ENCODE measurements around the gene CCL3.

The CCL3 gene

DNA sequence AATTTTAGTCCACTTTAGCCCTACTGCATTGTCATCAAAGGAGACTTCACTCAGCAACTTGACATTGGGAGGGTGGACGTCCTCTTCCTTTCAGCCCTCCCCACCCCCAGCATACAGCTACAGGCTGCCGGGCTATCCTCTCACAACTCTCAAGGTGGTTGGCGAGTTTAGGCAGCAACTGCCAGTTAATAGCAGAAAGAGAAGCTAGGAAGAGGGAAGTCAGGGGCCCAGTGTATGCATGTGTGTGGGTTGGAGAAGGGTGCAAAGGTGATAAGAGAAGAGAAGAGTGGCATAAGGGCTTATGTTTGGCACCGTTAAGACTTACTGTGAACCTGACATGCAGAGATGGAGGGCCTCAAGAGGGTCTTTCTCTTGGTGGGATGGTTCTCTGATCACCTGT lies 45.5 kb upstream of the CCL3 start:
- H3K4me2 ChIP-seq (ENCODE audit: low read depth, low read length, poor library complexity, severe bottlenecking): no peak overlapping the region

DNA sequence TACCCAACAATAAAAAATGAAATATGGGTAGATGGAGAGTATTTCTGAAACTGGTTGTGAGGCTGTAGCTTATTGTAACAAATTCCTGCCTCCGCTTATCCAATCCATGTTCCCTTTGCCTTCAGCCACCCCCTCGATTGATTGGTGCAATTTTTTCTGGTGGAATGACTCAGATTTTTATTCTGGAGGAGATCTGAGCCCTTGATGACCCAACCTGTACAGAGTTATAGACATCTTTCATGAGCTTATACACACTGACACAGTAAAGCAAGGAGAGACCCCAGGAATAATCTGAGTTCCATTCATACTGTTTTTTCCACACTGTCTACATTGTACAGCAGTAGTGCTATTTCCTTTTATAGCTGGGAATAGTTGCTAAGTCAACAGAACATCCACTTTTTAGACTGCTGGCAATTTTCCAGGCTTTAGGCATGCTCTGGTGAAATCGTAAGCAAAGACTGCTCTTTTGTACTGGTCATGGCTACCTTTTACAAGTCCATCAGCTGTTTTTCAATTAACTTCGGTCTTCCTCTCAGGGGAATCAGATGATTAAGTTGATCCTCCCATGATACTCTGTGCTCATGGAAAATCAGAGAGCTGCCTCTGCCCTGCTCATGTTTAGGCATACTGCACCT lies 43.8 kb upstream of the CCL3 start:
- Histone ChIP-seq H3K36me3 (ENCODE audit: low read length) (no peaks in the 10 kb centered on the region), H2AFZ (ENCODE audit: low read depth, low read length, severe bottlenecking) (no peak overlapping the region), H3K9me3 (ENCODE audit: insufficient read depth, low read length) (no peaks in the 10 kb centered on the region), H3K27ac (ENCODE audit: low read depth, low read length) (no peak overlapping the region), H3K9me2 (replicated peaks; ENCODE audit: insufficient read depth, low read length) (no peaks in the 10 kb centered on the region), H3K4me2 (ENCODE audit: low read depth, low read length, poor library complexity, severe bottlenecking) (no peak overlapping the region), H3K4me3 (ENCODE audit: insufficient read depth, low read length, poor library complexity, severe bottlenecking) (no peak overlapping the region), H3F3A (ENCODE audit: insufficient read depth) (no peaks in the 10 kb centered on the region), H4K20me1 (ENCODE audit: low read depth, low read length) (no peaks in the 10 kb centered on the region), H3K27me3 (ENCODE audit: low read length) (no peaks in the 10 kb centered on the region), H3K9ac (ENCODE audit: low read length) (no peak overlapping the region), H3K79me2 (ENCODE audit: insufficient read depth, low read length) (no peaks in the 10 kb centered on the region)
- TF ChIP-seq, protein P1, sequence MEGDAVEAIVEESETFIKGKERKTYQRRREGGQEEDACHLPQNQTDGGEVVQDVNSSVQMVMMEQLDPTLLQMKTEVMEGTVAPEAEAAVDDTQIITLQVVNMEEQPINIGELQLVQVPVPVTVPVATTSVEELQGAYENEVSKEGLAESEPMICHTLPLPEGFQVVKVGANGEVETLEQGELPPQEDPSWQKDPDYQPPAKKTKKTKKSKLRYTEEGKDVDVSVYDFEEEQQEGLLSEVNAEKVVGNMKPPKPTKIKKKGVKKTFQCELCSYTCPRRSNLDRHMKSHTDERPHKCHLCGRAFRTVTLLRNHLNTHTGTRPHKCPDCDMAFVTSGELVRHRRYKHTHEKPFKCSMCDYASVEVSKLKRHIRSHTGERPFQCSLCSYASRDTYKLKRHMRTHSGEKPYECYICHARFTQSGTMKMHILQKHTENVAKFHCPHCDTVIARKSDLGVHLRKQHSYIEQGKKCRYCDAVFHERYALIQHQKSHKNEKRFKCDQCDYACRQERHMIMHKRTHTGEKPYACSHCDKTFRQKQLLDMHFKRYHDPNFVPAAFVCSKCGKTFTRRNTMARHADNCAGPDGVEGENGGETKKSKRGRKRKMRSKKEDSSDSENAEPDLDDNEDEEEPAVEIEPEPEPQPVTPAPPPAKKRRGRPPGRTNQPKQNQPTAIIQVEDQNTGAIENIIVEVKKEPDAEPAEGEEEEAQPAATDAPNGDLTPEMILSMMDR (IDR thresholded peaks at IDR 0.05; ENCODE audit: insufficient read depth, low read length, poor library complexity, severe bottlenecking): no peak
- no peak for TF ChIP-seq EZH2phosphoT487 (conservative IDR thresholded peaks at IDR 0.05; ENCODE audit: low read length)

More for the DNA sequence above, 45.5 kb upstream of the CCL3 start:
- TF ChIP-seq, protein P1 (IDR thresholded peaks at IDR 0.05; ENCODE audit: insufficient read depth, low read length, poor library complexity, severe bottlenecking): no peak
- TF ChIP-seq EZH2phosphoT487 (conservative IDR thresholded peaks at IDR 0.05; ENCODE audit: low read length): no peak
- Histone ChIP-seq H2AFZ (ENCODE audit: low read depth, low read length, severe bottlenecking) (no peak overlapping the region), H3K36me3 (ENCODE audit: low read length) (no peaks in the 10 kb centered on the region), H3K27me3 (ENCODE audit: low read length) (no peaks in the 10 kb centered on the region), H3K27ac (ENCODE audit: low read depth, low read length) (no peak overlapping the region), H3K9me3 (ENCODE audit: insufficient read depth, low read length) (no peaks in the 10 kb centered on the region), H3K9me2 (replicated peaks; ENCODE audit: insufficient read depth, low read length) (no peaks in the 10 kb centered on the region), H3K9ac (ENCODE audit: low read length) (no peak overlapping the region), H3F3A (ENCODE audit: insufficient read depth) (no peaks in the 10 kb centered on the region), H3K79me2 (ENCODE audit: insufficient read depth, low read length) (no peaks in the 10 kb centered on the region), H4K20me1 (ENCODE audit: low read depth, low read length) (no peaks in the 10 kb centered on the region), H3K4me3 (ENCODE audit: insufficient read depth, low read length, poor library complexity, severe bottlenecking) (no peak overlapping the region)

DNA sequence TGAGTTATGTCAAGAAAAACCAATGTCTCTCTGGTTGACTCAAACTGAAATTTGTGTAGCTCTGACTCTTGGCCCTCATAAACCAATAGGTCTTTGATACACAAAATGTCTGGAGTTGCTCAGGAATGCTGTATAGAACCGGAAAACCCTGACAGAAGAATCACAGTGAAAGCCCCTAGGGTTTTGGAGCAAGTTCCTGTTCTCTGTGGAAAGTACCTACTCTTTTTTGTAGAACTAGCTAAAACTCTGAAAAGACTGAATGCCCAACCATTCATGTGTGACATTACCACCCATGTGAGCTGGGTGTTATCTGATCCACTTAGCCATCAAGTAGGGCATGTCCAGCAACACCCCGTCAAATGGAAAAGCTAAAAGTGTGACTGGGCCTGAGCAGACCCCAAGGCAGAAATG lies 42.5 kb upstream of the CCL3 start:
- H3K9me2 ChIP-seq (replicated peaks; ENCODE audit: insufficient read depth, low read length): no peaks in the 10 kb centered on the region

More for the DNA sequence above, 42.5 kb upstream of the CCL3 start:
- Histone ChIP-seq H3K9me3 (ENCODE audit: insufficient read depth, low read length) (no peaks in the 10 kb centered on the region), H3K4me3 (ENCODE audit: insufficient read depth, low read length, poor library complexity, severe bottlenecking) (no peak overlapping the region), H3K36me3 (ENCODE audit: low read length) (no peaks in the 10 kb centered on the region), H3K27me3 (ENCODE audit: low read length) (no peaks in the 10 kb centered on the region), H4K20me1 (ENCODE audit: low read depth, low read length) (no peaks in the 10 kb centered on the region), H3K79me2 (ENCODE audit: insufficient read depth, low read length) (no peaks in the 10 kb centered on the region), H3K27ac (ENCODE audit: low read depth, low read length) (no peak overlapping the region), H3K4me2 (ENCODE audit: low read depth, low read length, poor library complexity, severe bottlenecking) (no peak overlapping the region), H2AFZ (ENCODE audit: low read depth, low read length, severe bottlenecking) (no peak overlapping the region), H3K9ac (ENCODE audit: low read length) (no peak overlapping the region), H3F3A (ENCODE audit: insufficient read depth) (no peaks in the 10 kb centered on the region)
- no peak for TF ChIP-seq EZH2phosphoT487 (conservative IDR thresholded peaks at IDR 0.05; ENCODE audit: low read length)
- TF ChIP-seq, protein P1 (IDR thresholded peaks at IDR 0.05; ENCODE audit: insufficient read depth, low read length, poor library complexity, severe bottlenecking): no peak
